HepG2 (cell line): ENCODE measurements around the gene YPEL3. TPM values are rescaled to one million over a fixed set of nuclear protein-coding genes. Genes with fewer than 3 reads are reported as not detected.

Source experiments
- ADNP ChIP-seq: sonication (generic); formaldehyde crosslinking; IDR thresholded peaks from 2 replicates; pipeline ENCODE4 v1.4.0; 2020; ENCODE audit warnings: missing genetic modification reagents
- CC2D1A ChIP-seq: sonication (generic); formaldehyde crosslinking; IDR thresholded peaks from 2 replicates; pipeline ENCODE4 v1.8.1; 2023; ENCODE audit warnings: mild to moderate bottlenecking, missing genetic modification reagents
- CEBPB ChIP-seq: IDR thresholded peaks from 2 replicates; pipeline ENCODE4 v1.6.1; 2011; ENCODE audit warnings: low read depth, low read length, improper control_type of control experiment, borderline replicate concordance
- FIP1L1 ChIP-seq: fragments of 200-400 bp; formaldehyde crosslinking; IDR thresholded peaks from 2 replicates; pipeline ENCODE4 v1.6.1; 2018; ENCODE audit warnings: low read depth, mild to moderate bottlenecking, low read length, moderate library complexity, borderline replicate concordance; ENCODE audit not compliant: insufficient read depth
- NFE2L2 ChIP-seq: fragments of 150-350 bp; IDR thresholded peaks from 2 replicates; pipeline ENCODE4 v1.6.1; 2014; ENCODE audit warnings: low read length
- PREB ChIP-seq: sonication (generic); formaldehyde crosslinking; IDR thresholded peaks from 2 replicates; pipeline ENCODE4 v1.4.0; 2020; ENCODE audit warnings: missing genetic modification reagents
- SNAI1 ChIP-seq: sonication (generic); formaldehyde crosslinking; IDR thresholded peaks from 2 replicates; pipeline ENCODE4 v1.5.0; 2020; ENCODE audit warnings: mild to moderate bottlenecking, missing genetic modification reagents, borderline replicate concordance
- ZBTB49 ChIP-seq: sonication (generic); formaldehyde crosslinking; IDR thresholded peaks from 2 replicates; pipeline ENCODE4 v1.4.0; 2020; ENCODE audit warnings: missing genetic modification reagents, borderline replicate concordance
- ZBTB8A ChIP-seq: sonication (generic); formaldehyde crosslinking; IDR thresholded peaks from 2 replicates; pipeline ENCODE4 v1.4.0; 2020; ENCODE audit warnings: mild to moderate bottlenecking, low read depth, missing genetic modification reagents, borderline replicate concordance
- ZC3H4 ChIP-seq: sonication (generic); formaldehyde crosslinking; IDR thresholded peaks from 2 replicates; pipeline ENCODE4 v1.4.0; 2020; ENCODE audit warnings: missing genetic modification reagents, borderline replicate concordance
- ZNF317 ChIP-seq: sonication (generic); formaldehyde crosslinking; IDR thresholded peaks from 2 replicates; pipeline ENCODE4 v1.5.0; 2020; ENCODE audit warnings: mild to moderate bottlenecking, missing genetic modification reagents
- ZNF367 ChIP-seq: sonication (generic); formaldehyde crosslinking; IDR thresholded peaks from 2 replicates; pipeline ENCODE4 v1.4.0; 2020; ENCODE audit warnings: missing genetic modification reagents, borderline replicate concordance
- ZNF569 ChIP-seq: sonication (generic); formaldehyde crosslinking; IDR thresholded peaks from 2 replicates; pipeline ENCODE4 v1.5.0; 2020; ENCODE audit warnings: mild to moderate bottlenecking, missing genetic modification reagents, moderate library complexity, borderline replicate concordance
- ZNF570 ChIP-seq: sonication (generic); formaldehyde crosslinking; IDR thresholded peaks from 2 replicates; pipeline ENCODE4 v1.4.0; 2020; ENCODE audit warnings: mild to moderate bottlenecking, missing genetic modification reagents, borderline replicate concordance
- ZNF678 ChIP-seq: sonication (generic); formaldehyde crosslinking; IDR thresholded peaks from 2 replicates; pipeline ENCODE4 v1.4.0; 2020; ENCODE audit warnings: mild to moderate bottlenecking, missing genetic modification reagents
- ZNF850 ChIP-seq: sonication (generic); formaldehyde crosslinking; conservative IDR thresholded peaks from 2 replicates; pipeline ENCODE4 v1.9.0; 2021; ENCODE audit warnings: mild to moderate bottlenecking, missing genetic modification reagents
- polyA plus RNA-seq, 8 experiments: library from polyadenylated mRNA; depleted of rRNA in 3 of 8; stranded (reverse) in 7 of 8; unstranded in 1 of 8; fragments of >200 nt; fragmentation: Illumina TruSeq in 4 of 8; extraction: Trizol in 4 of 8; gene quantifications; 2 replicates each; pipeline versions ENCODE4 v1.2.1 to v1.2.3, GENCODE V29; 2011 to 2016; ENCODE audit warnings: low read depth in 4 of 8, missing spikeins in 1 of 8, mixed read lengths in 1 of 8; ENCODE audit not compliant: insufficient read depth in 1 of 8
- total RNA-seq, 5 experiments: library from RNA; depleted of rRNA; stranded (reverse); fragments of >200 nt; fragmentation: Illumina TruSeq; extraction: Trizol; gene quantifications; 2 replicates each; pipeline ENCODE4 v1.2.3, GENCODE V29; 2016; ENCODE audit warnings: low read depth in 1 of 5
- TF ChIP-seq, protein P1 (sequence below): sonication (generic); formaldehyde crosslinking; conservative IDR thresholded peaks from 2 replicates; pipeline ENCODE4 v1.8.1; 2023; ENCODE audit warnings: missing genetic modification reagents
- TF ChIP-seq, protein P2 (sequence below): sonication (generic); formaldehyde crosslinking; IDR thresholded peaks from 2 replicates; pipeline ENCODE4 v1.4.0; 2020; ENCODE audit warnings: missing genetic modification reagents, borderline replicate concordance

YPEL3 gene
- total and polyA plus RNA-seq, 2 of the 13 experiments (the other 11 are each of a cell fraction or from before 2014, with no cell fraction given) = 5.4 to 47.0 TPM

DNA sequence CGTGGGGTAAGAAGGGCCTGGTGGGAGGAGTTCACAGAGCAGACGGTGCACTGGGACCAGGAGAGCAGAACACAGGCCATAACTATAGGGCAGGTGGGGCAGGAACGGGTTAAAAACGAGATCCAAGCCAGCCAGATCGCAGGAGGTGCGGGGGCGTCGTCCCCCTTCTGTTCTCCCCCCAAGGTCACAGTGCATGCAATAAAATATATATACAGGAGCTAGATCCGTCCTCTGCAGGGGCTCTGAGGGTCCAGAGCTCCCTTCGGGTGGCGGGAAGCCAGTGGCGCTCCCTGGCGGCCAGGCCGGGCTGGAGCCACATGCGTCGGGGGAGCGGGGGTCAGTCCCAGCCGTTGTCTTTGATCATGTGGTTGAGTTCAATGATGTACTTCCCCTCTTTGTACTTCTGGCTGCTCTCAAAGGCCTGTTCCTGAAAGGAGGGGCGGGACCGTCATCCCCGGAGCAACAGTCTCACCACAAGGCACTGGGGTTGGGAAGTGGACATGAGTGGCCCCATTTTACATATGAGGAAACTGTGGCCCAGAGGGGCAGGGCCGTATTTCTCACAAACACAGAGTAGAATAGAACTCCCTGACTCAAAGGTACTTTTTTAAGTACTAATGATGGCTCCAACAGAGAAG is 3.5 kb downstream of the YPEL3 start (continued):
- TF ChIP-seq ZBTB49 (peak; percentile 85; the same call in 1 of the 2 replicates), ZNF367 (CRISPR knock-in tag) (no peak), ZBTB8A (CRISPR knock-in tag) (no peak), ZNF850 (CRISPR knock-in tag) (no peak), PREB (CRISPR knock-in tag) (no peak; the same call in 1 of the 2 replicates), ZNF317 (peak; percentile 86), CC2D1A (CRISPR knock-in tag) (no peak), SNAI1 (no peak), ZNF678 (CRISPR knock-in tag) (0 out of 2 replicates have a peak, but pooled peaks have one; percentile 68), NFE2L2 (no peak), CEBPB (no peak), ZNF569 (CRISPR knock-in tag) (no peak; the same call in 1 of the 2 replicates), ADNP (CRISPR knock-in tag) (peak; percentile 91), ZC3H4 (no peak), FIP1L1 (0 out of 2 replicates have a peak, but pooled peaks have one; percentile 15), ZNF570 (0 out of 2 replicates have a peak, but pooled peaks have one; percentile 76)
- TF ChIP-seq, protein P1, sequence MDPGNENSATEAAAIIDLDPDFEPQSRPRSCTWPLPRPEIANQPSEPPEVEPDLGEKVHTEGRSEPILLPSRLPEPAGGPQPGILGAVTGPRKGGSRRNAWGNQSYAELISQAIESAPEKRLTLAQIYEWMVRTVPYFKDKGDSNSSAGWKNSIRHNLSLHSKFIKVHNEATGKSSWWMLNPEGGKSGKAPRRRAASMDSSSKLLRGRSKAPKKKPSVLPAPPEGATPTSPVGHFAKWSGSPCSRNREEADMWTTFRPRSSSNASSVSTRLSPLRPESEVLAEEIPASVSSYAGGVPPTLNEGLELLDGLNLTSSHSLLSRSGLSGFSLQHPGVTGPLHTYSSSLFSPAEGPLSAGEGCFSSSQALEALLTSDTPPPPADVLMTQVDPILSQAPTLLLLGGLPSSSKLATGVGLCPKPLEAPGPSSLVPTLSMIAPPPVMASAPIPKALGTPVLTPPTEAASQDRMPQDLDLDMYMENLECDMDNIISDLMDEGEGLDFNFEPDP (CRISPR knock-in tag) = no peak
- TF ChIP-seq, protein P2, sequence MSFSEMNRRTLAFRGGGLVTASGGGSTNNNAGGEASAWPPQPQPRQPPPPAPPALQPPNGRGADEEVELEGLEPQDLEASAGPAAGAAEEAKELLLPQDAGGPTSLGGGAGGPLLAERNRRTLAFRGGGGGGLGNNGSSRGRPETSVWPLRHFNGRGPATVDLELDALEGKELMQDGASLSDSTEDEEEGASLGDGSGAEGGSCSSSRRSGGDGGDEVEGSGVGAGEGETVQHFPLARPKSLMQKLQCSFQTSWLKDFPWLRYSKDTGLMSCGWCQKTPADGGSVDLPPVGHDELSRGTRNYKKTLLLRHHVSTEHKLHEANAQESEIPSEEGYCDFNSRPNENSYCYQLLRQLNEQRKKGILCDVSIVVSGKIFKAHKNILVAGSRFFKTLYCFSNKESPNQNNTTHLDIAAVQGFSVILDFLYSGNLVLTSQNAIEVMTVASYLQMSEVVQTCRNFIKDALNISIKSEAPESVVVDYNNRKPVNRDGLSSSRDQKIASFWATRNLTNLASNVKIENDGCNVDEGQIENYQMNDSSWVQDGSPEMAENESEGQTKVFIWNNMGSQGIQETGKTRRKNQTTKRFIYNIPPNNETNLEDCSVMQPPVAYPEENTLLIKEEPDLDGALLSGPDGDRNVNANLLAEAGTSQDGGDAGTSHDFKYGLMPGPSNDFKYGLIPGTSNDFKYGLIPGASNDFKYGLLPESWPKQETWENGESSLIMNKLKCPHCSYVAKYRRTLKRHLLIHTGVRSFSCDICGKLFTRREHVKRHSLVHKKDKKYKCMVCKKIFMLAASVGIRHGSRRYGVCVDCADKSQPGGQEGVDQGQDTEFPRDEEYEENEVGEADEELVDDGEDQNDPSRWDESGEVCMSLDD (CRISPR knock-in tag) = peak; percentile 82; the same call in 1 of the 2 replicates
